ENCODE data around the gene FNDC8. TPM values are rescaled to one million over a fixed set of nuclear protein-coding genes. Genes with fewer than 3 reads are reported as not detected.
"Not testable (repeated sequence)": the region's sequence is repeated elsewhere in the genome, so short reads cannot be mapped to it uniquely, and the experiment has no call there.

Gene FNDC8
- total RNA-seq, 4 donors from 2014 or later: not detected

DNA sequence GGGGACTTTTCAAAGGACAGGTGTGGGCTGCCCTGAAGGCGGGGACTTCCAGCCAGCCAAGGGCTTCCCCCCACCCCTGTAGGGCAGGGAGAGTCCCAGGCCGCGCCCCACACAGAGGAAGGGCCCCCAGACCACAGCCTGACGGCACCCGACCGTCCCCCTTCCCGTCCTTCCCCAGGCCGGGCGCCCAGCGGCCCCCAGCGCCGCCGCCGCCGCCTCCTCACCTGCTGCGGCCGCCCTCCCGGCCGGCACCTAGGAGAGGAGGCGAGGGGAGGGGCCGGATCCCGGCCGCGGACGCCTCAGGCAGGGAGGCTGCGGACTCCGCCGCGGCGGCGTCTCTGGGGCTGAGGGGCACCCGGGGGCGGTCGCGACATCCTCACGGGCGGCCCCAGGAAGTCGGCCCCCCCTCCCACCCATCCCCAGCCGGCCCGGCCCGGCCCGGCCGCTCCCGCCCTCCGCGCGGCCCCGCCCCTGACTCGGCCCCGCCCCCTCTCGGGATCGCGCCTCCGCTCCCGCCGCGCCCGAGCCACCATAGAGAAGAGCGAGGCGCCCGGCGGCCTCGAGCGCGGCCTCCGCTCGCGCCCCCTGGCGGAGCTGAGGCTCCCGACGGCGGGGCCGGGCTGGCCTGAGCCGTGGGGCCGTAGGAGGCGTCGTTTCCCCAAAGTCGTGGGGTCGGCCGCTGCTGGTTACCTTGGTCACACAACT lies 32.4 kb upstream of the FNDC8 start:
- Histone ChIP-seq H3K4me3 (peak overlapping the region; percentile 89 to 97 (median 90)), H3K9me3 (no peaks in the 10 kb centered on the region), H3K36me3 (no peaks in the 10 kb centered on the region), H3K27me3 (no peaks in the 10 kb centered on the region), H3K4me1 (peaks cover 5 to 41% (median 40%) of the 10 kb centered on the region in 4 donors), H3K27ac (peak overlapping the region; percentile 93 to 99 (median 98))
- DNase-seq: peak; percentile 93
- in situ Hi-C loops (cut with MboI; ENCODE audit: low pct_ligation_motif_present in 1 of 4, low pct_unique_long_range_greater_than_20kb in 1 of 4, low sequenced_read_pairs in 3 of 4): loop anchor here in 1 of 4 donors (25.0 kb wide), 1 partner anchor 102 kb away; the partner anchor contains the start of gene LIG3
- WGBS, 2 donors (ENCODE audit: low coverage in 1 of 2): 0% methylated on average over 3 of the region's 80 CpGs; no CpG with 5 or more reads in 1 of the 2 donors
- intact Hi-C loops (cut with DNase I; ENCODE audit: low total_unique reads): loop anchor here (1.0 to 5.0 kb wide), 2 partner anchors 67 to 91 kb away; no protein-coding TSS in a partner anchor
- TF ChIP-seq POLR2A (IDR thresholded peaks at IDR 0.05) (peak; percentile 10), EP300 (IDR thresholded peaks at IDR 0.05; ENCODE audit: low read depth) (no peak), POLR2AphosphoS5 (IDR thresholded peaks at IDR 0.05) (peak; percentile 16 to 61 (median 50))
- TF ChIP-seq, protein P1, sequence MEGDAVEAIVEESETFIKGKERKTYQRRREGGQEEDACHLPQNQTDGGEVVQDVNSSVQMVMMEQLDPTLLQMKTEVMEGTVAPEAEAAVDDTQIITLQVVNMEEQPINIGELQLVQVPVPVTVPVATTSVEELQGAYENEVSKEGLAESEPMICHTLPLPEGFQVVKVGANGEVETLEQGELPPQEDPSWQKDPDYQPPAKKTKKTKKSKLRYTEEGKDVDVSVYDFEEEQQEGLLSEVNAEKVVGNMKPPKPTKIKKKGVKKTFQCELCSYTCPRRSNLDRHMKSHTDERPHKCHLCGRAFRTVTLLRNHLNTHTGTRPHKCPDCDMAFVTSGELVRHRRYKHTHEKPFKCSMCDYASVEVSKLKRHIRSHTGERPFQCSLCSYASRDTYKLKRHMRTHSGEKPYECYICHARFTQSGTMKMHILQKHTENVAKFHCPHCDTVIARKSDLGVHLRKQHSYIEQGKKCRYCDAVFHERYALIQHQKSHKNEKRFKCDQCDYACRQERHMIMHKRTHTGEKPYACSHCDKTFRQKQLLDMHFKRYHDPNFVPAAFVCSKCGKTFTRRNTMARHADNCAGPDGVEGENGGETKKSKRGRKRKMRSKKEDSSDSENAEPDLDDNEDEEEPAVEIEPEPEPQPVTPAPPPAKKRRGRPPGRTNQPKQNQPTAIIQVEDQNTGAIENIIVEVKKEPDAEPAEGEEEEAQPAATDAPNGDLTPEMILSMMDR (IDR thresholded peaks at IDR 0.05): peak in 4 of 5 experiments; percentile 73 to 93 (median 87)

DNA sequence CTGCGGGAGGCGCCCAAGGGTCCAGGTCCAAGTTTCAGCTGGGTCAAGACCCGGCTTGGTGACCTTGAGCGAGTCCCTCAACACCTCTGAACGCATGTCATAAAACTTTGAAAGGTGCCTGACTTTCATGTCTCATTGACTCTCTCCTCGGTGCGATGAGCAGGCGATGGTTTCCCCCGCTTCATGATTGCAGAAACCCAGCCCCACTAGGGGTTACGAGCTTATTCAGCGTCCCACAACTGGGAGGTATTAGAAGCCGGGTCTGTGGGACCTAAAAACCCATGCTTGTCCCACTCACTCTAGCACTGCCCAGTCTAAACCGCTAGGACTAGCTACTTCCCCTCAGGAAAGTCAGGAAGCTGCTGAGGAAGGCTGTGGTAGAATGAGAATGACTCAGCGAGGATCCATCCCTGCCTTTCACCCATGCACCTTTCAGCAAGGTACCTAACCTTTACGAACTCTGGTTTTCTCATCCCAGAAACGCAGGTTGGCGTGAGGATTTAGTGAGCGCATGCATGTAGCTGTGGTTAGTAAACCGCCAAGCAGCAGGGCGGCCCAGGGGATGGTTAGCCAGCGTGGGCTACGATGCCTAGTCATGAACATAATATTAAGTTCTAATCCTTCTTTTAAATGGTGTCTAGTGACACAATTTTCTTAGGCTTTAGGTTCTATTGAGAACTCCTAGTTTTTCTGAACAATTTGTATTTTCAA lies 31.7 kb upstream of the FNDC8 start:
- Histone ChIP-seq H3K36me3 (no peaks in the 10 kb centered on the region), H3K4me3 (peak overlapping the region in 3 of 4 donors; percentile 89 to 97 (median 89)), H3K27me3 (no peaks in the 10 kb centered on the region), H3K27ac (peak overlapping the region; percentile 93 to 99 (median 98)), H3K9me3 (no peaks in the 10 kb centered on the region), H3K4me1 (peaks cover 5 to 34% (median 33%) of the 10 kb centered on the region in 4 donors)
- peak; percentile 17 for DNase-seq
- intact Hi-C loops (cut with DNase I; ENCODE audit: low total_unique reads): loop anchor here (1.0 to 5.0 kb wide), 2 partner anchors 67 to 91 kb away; no protein-coding TSS in a partner anchor
- in situ Hi-C loops (cut with MboI; ENCODE audit: low pct_ligation_motif_present in 1 of 4, low pct_unique_long_range_greater_than_20kb in 1 of 4, low sequenced_read_pairs in 3 of 4): loop anchor here (10.0 to 25.0 kb wide), 2 partner anchors 95 to 102 kb away; partner anchors contain the start of gene LIG3 (in 1 of the 4)
- TF ChIP-seq EP300 (IDR thresholded peaks at IDR 0.05; ENCODE audit: low read depth): no peak
- TF ChIP-seq, protein P1 (IDR thresholded peaks at IDR 0.05): peak in 4 of 5 experiments; percentile 10 to 66 (median 44)
- no peak for TF ChIP-seq POLR2AphosphoS5 (IDR thresholded peaks at IDR 0.05)
- no peak for TF ChIP-seq POLR2A (IDR thresholded peaks at IDR 0.05)
- 50 to 80% methylated on average over 8 to 18 of the region's 22 CpGs for WGBS, 2 donors (ENCODE audit: low coverage in 1 of 2)

DNA sequence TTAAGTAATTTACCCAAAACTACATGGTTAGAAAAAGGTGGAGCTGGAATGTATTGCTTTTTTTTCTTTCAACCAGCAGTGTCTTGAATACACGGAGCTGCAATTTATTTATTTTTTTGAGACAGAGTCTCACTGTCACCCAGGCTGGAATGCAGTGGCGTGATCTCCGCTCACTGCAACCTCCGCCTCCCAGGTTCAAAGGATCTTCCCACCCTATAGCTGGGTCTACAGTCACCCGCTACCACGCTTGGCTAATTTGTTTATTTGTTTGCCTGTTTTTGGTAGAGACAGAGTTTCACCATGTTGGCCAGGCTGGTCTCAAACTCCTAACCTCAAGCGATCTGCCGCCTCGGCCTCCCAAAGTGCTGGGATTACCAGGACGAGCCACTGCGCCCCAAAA lies 30.7 kb upstream of the FNDC8 start:
- intact Hi-C loops (cut with DNase I; ENCODE audit: low total_unique reads): not testable (repeated sequence)
- peaks cover 5 to 26% (median 24%) of the 10 kb centered on the region in 4 donors for H3K4me1 ChIP-seq

DNA sequence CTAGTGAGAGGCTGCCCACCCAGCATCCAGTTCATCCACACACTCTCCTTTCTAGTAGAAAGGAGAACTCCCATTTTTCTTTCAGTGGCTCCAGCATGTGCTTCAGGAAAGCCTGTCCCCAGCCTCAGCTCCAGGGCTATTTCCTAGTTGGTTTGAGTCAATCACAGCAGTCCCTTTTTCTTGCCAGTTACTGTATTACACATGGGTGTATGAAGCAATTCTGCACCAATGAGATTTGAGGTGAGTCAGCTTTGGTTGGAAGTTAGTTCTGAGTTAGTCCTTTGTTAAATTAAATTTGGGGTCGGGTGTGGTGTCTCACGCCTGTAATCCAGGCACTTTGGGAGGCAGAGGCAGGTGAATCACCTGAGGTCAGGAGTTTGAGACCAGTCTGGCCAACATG lies 26.5 kb upstream of the FNDC8 start:
- 79% methylated on average over 2 of the region's 2 CpGs; no CpG with 5 or more reads in 1 of the 2 donors for WGBS, 2 donors (ENCODE audit: low coverage in 1 of 2)
- in situ Hi-C loops (cut with MboI; ENCODE audit: low pct_ligation_motif_present in 1 of 4, low pct_unique_long_range_greater_than_20kb in 1 of 4, low sequenced_read_pairs in 3 of 4) (loop anchor here (10.0 to 25.0 kb wide), 2 partner anchors 100 to 108 kb away; partner anchors contain the start of gene LIG3 (in 1 of the 4)), intact Hi-C loops (cut with DNase I; ENCODE audit: low total_unique reads) (no loop called here)
- Histone ChIP-seq H3K27me3 (no peaks in the 10 kb centered on the region), H3K4me1 (peaks cover 0 to 1% (median 0%) of the 10 kb centered on the region in 4 donors), H3K27ac (no peak overlapping the region), H3K9me3 (no peaks in the 10 kb centered on the region), H3K36me3 (peaks cover 0 to 7% (median 0%) of the 10 kb centered on the region in 4 donors), H3K4me3 (no peak overlapping the region)
- DNase-seq: no peak
- TF ChIP-seq POLR2A (IDR thresholded peaks at IDR 0.05) (no peak), POLR2AphosphoS5 (IDR thresholded peaks at IDR 0.05) (no peak), EP300 (IDR thresholded peaks at IDR 0.05; ENCODE audit: low read depth) (no peak)
- TF ChIP-seq, protein P1 (IDR thresholded peaks at IDR 0.05): no peak

More for the DNA sequence above, 30.7 kb upstream of the FNDC8 start:
- H3K36me3 ChIP-seq, DNase-seq, H3K9me3 ChIP-seq, H3K27ac ChIP-seq, H3K4me3 ChIP-seq, H3K27me3 ChIP-seq: not testable (repeated sequence)
- WGBS, 2 donors (ENCODE audit: low coverage in 1 of 2): 92 to 94% methylated on average over 6 to 11 of the region's 11 CpGs
- in situ Hi-C loops (cut with MboI; ENCODE audit: low pct_ligation_motif_present in 1 of 4, low pct_unique_long_range_greater_than_20kb in 1 of 4, low sequenced_read_pairs in 3 of 4): loop anchor here (10.0 to 25.0 kb wide), 2 partner anchors 96 to 103 kb away; partner anchors contain the start of gene LIG3 (in 1 of the 4)

All from transverse colon (tissue), 4 donors.